Activated CD4-positive, alpha-beta T cell treated with anti-CD3 and anti-CD28 coated beads for 4 hours (primary cell): ENCODE measurements around the gene DLD.
"Not testable (repeated sequence)": the region's sequence is repeated elsewhere in the genome, so short reads cannot be mapped to it uniquely, and the experiment has no call there.

Experiments used
- DNase-seq, 2 donors: peaks; one replicate each; pipeline ENCODE4 v3.0.0-alpha.2; 2020

The DLD gene

GRCh38 chr7:107890962-107891635, at the start of gene DLD:
DLD (plus strand) TSS chr7:107891183; CDS start chr7:107891251, 68 bp downstream.
- peak; percentile 88 to 90 for DNase-seq

GRCh38 chr7:107842213-107842612, 48.8 kb upstream of the DLD start:
- DNase-seq: no peak

GRCh38 chr7:107843184-107843583, 47.8 kb upstream of the DLD start:
- DNase-seq: no peak

- DNase-seq: no peak
Measured at GRCh38 chr7:107846324-107846723, 44.7 kb upstream of the DLD start.

GRCh38 chr7:107847168-107847835, 43.7 kb upstream of the DLD start:
- DNase-seq: no peak

GRCh38 chr7:107847836-107848175, 43.2 kb upstream of the DLD start:
- not testable (repeated sequence) for DNase-seq

GRCh38 chr7:107848211-107848610, 42.8 kb upstream of the DLD start:
- not testable (repeated sequence) for DNase-seq

- DNase-seq: no peak
Measured at GRCh38 chr7:107850216-107850615, 40.8 kb upstream of the DLD start.

GRCh38 chr7:107850643-107851042, 40.3 kb upstream of the DLD start:
- no peak for DNase-seq

- DNase-seq: no peak
Measured at GRCh38 chr7:107854454-107854853, 36.5 kb upstream of the DLD start.

- DNase-seq: no peak
Measured at GRCh38 chr7:107854989-107855388, 36.0 kb upstream of the DLD start.

- no peak for DNase-seq
Measured at GRCh38 chr7:107856806-107857540, 34.0 kb upstream of the DLD start.

GRCh38 chr7:107857541-107857912, 33.5 kb upstream of the DLD start:
- DNase-seq: no peak

- DNase-seq: no peak
Measured at GRCh38 chr7:107858280-107858679, 32.7 kb upstream of the DLD start.

GRCh38 chr7:107860279-107860961, 30.6 kb upstream of the DLD start:
- DNase-seq: no peak

- DNase-seq: no peak
Measured at GRCh38 chr7:107860981-107861652, 29.9 kb upstream of the DLD start.

GRCh38 chr7:107865956-107866775, 24.8 kb upstream of the DLD start:
- no peak for DNase-seq

GRCh38 chr7:107867858-107868466, 23.0 kb upstream of the DLD start:
- DNase-seq: no peak

GRCh38 chr7:107870427-107871000, 20.5 kb upstream of the DLD start:
- DNase-seq: no peak

- DNase-seq: no peak
Measured at GRCh38 chr7:107874111-107874510, 16.9 kb upstream of the DLD start.
